Lung microvascular endothelial cell (primary cell): ENCODE data around the gene PPP4R2. TPM values are rescaled to one million over a fixed set of nuclear protein-coding genes. Genes with fewer than 3 reads are reported as not detected.

Experiments
- DNase-seq, 2 donors: peaks; one replicate each; pipeline versions ENCODE4 v3.0.0 to v3.0.0-alpha.2; 2010; ENCODE audit warnings: low read depth in 2 of 2
- total RNA-seq: library from RNA; depleted of rRNA; stranded (reverse); fragments of >200 nt; gene quantifications from 2 replicates; pipeline ENCODE4 v1.2.1, GENCODE V29; 2014

PPP4R2 gene
- total RNA-seq, 1 donor from 2014 or later: 57.7 TPM

- no peak for DNase-seq
Observed at GRCh38 chr3:73069775-73070444, 73.3 kb downstream of the PPP4R2 start.

- DNase-seq: no peak
Observed at GRCh38 chr3:73070675-73071575, 74.3 kb downstream of the PPP4R2 start.

GRCh38 chr3:73071952-73072351, 75.3 kb downstream of the PPP4R2 start:
- no peak for DNase-seq

- DNase-seq: no peak
Observed at GRCh38 chr3:73072634-73073033, 76.0 kb downstream of the PPP4R2 start.

- DNase-seq: no peak
Observed at GRCh38 chr3:73073091-73073707, 76.6 kb downstream of the PPP4R2 start.

- DNase-seq: no peak
Observed at GRCh38 chr3:73074781-73075180, 78.2 kb downstream of the PPP4R2 start.

- no peak for DNase-seq
Observed at GRCh38 chr3:73080216-73080966, 83.8 kb downstream of the PPP4R2 start.

- DNase-seq: no peak
Observed at GRCh38 chr3:73081140-73081539, 84.5 kb downstream of the PPP4R2 start.

GRCh38 chr3:73084170-73084569, 87.6 kb downstream of the PPP4R2 start:
- no peak for DNase-seq

- DNase-seq: peak; percentile 46 to 69
Observed at GRCh38 chr3:73086071-73086494, 89.5 kb downstream of the PPP4R2 start.

- peak in 1 of 2 donors; percentile 10 for DNase-seq
Observed at GRCh38 chr3:73094129-73094528, 97.5 kb downstream of the PPP4R2 start.

- DNase-seq: no peak
Observed at GRCh38 chr3:73094951-73095350, 98.3 kb downstream of the PPP4R2 start.

- DNase-seq: no peak
Observed at GRCh38 chr3:73096169-73096568, 99.6 kb downstream of the PPP4R2 start.

- no peak for DNase-seq
Observed at GRCh38 chr3:73098026-73098425, 101.4 kb downstream of the PPP4R2 start.

- DNase-seq: no peak
Observed at GRCh38 chr3:73098873-73099272, 102.3 kb downstream of the PPP4R2 start.

GRCh38 chr3:73100741-73101559, 104.3 kb downstream of the PPP4R2 start:
- peak; percentile 77 to 84 for DNase-seq

- no peak for DNase-seq
Observed at GRCh38 chr3:73101881-73102280, 105.3 kb downstream of the PPP4R2 start.

GRCh38 chr3:73107215-73107614, 110.6 kb downstream of the PPP4R2 start:
- no peak for DNase-seq

- DNase-seq: no peak
Observed at GRCh38 chr3:73107676-73108187, 111.1 kb downstream of the PPP4R2 start.

- no peak for DNase-seq
Observed at GRCh38 chr3:73108750-73109149, 112.1 kb downstream of the PPP4R2 start.
